SK-N-SH (cell line): ENCODE results near the gene TMEM187. TPM values are rescaled to one million over a fixed set of nuclear protein-coding genes. Genes with fewer than 3 reads are reported as not detected.
"Not testable (repeated sequence)": the region's sequence is repeated elsewhere in the genome, so short reads cannot be mapped to it uniquely, and the experiment has no call there.

Experiments used
- CTCF ChIA-PET: fragments of 300-600, 350-600 bp; formaldehyde crosslinking; extraction: SDS; loops from one replicate; lab custom pipeline; 2021; lab: Yijun Ruan, JAX
- POLR2A ChIA-PET: fragments of 350-600 bp; sonication (Branson Sonifier 250); formaldehyde crosslinking; extraction: SDS; loops from one replicate; lab custom pipeline; 2020; ENCODE audit warnings: antibody characterized with exemption, inconsistent platforms; lab: Yijun Ruan, JAX
- DNase-seq: peaks from one replicate; pipeline ENCODE4 v3.0.0; 2012
- H2AFZ ChIP-seq: fragments of 200-600 bp; sonication (generic); 2 replicates; pipeline ENCODE4 v1.8.1; 2016; ENCODE audit warnings: antibody characterized with exemption, mild to moderate bottlenecking, low read depth
- H3F3A ChIP-seq: fragments of 200-600 bp; sonication (generic); replicated peaks from 2 replicates; pipeline ENCODE3; 2016; ENCODE audit warnings: antibody characterized with exemption, mild to moderate bottlenecking; ENCODE audit not compliant: insufficient read depth
- H3K27ac ChIP-seq, 2 experiments: fragments of 200-500 bp in 1 of 2; fragments of 200-600 bp in 1 of 2; sonication (Bioruptor generic) in 1 of 2; sonication (generic), shearing (Covaris generic) in 1 of 2; 2 replicates each; pipeline versions ENCODE4 v1.5.1 to v1.6.1; 2014 to 2016; ENCODE audit warnings: low read depth in 2 of 2, inconsistent platforms in 1 of 2, low read length in 1 of 2, mild to moderate bottlenecking in 1 of 2, mixed read lengths in 1 of 2
- H3K27me3 ChIP-seq: fragments of 200-600 bp; sonication (generic), shearing (Covaris generic); 2 replicates; pipeline ENCODE4 v1.6.1; 2016; ENCODE audit warnings: mixed run types; ENCODE audit not compliant: insufficient read depth
- H3K36me3 ChIP-seq, 2 experiments: fragments of 200-500 bp in 1 of 2; fragments of 200-600 bp in 1 of 2; sonication (Bioruptor generic) in 1 of 2; sonication (generic) in 1 of 2; replicated peaks in 1 of 2; 2 replicates each; pipeline versions ENCODE3 to v1.5.1; 2014 to 2016; ENCODE audit warnings: low read length in 1 of 2, mild to moderate bottlenecking in 1 of 2; ENCODE audit not compliant: insufficient read depth in 2 of 2, control insufficient read depth in 1 of 2
- H3K4me1 ChIP-seq, 2 experiments: fragments of 200-500 bp in 1 of 2; fragments of 200-600 bp in 1 of 2; sonication (Bioruptor generic) in 1 of 2; sonication (generic), shearing (Covaris generic) in 1 of 2; 2 replicates each; pipeline versions ENCODE4 v1.5.1 to v1.6.1; 2014 to 2016; ENCODE audit warnings: low read depth in 1 of 2, low read length in 1 of 2, mixed run types in 1 of 2; ENCODE audit not compliant: insufficient read depth in 2 of 2, control insufficient read depth in 1 of 2
- H3K4me2 ChIP-seq: fragments of 200-600 bp; sonication (generic), shearing (Covaris generic); 2 replicates; pipeline ENCODE4 v1.6.1; 2017; ENCODE audit warnings: mixed run types
- H3K4me3 ChIP-seq, 2 experiments: fragments of 200-500 bp in 1 of 2; fragments of 200-600 bp in 1 of 2; sonication (Bioruptor generic) in 1 of 2; sonication (generic), shearing (Covaris generic) in 1 of 2; 2 replicates each; pipeline versions ENCODE4 v1.5.1 to v1.8.1; 2014 to 2016; ENCODE audit warnings: low read depth in 2 of 2, inconsistent platforms in 1 of 2, low read length in 1 of 2, mild to moderate bottlenecking in 1 of 2, mixed read lengths in 1 of 2, moderate library complexity in 1 of 2
- H3K79me2 ChIP-seq: fragments of 200-600 bp; sonication (generic); 2 replicates; pipeline ENCODE4 v1.8.1; 2017; ENCODE audit warnings: mild to moderate bottlenecking; ENCODE audit not compliant: insufficient read depth
- H3K9ac ChIP-seq: fragments of 200-600 bp; sonication (generic); 2 replicates; pipeline ENCODE4 v1.6.1; 2017; ENCODE audit warnings: mixed run types
- H3K9me2 ChIP-seq: fragments of 200-600 bp; sonication (generic); 2 replicates; pipeline ENCODE4 v1.6.1; 2017; ENCODE audit warnings: mixed run types
- H3K9me3 ChIP-seq: fragments of 200-600 bp; sonication (generic); 2 replicates; pipeline ENCODE4 v1.6.1; 2017; ENCODE audit warnings: mixed run types, mild to moderate bottlenecking, moderate library complexity
- H4K20me1 ChIP-seq: fragments of 200-600 bp; sonication (generic); 2 replicates; pipeline ENCODE4 v1.6.1; 2017; ENCODE audit warnings: mild to moderate bottlenecking, mixed run types; ENCODE audit not compliant: insufficient read depth
- ELF1 ChIP-seq: IDR thresholded peaks from 2 replicates; pipeline ENCODE4 v1.4.0; 2012
- EZH2phosphoT487 ChIP-seq: fragments of 200-600 bp; sonication (generic); IDR thresholded peaks from 2 replicates; pipeline ENCODE4 v1.6.1; 2017; ENCODE audit warnings: low read depth, mixed run types, mild to moderate bottlenecking, antibody characterized with exemption, moderate library complexity, borderline replicate concordance
- FOSL2 ChIP-seq: IDR thresholded peaks from 2 replicates; pipeline ENCODE4 v1.4.0; 2012; ENCODE audit warnings: low read depth, mild to moderate bottlenecking, moderate library complexity, borderline replicate concordance
- GABPA ChIP-seq: IDR thresholded peaks from 2 replicates; pipeline ENCODE4 v1.4.0; 2012; ENCODE audit warnings: low read depth, mild to moderate bottlenecking
- MAX ChIP-seq: IDR thresholded peaks from 2 replicates; pipeline ENCODE4 v1.4.0; 2012; ENCODE audit warnings: low read depth
- MEF2A ChIP-seq: IDR thresholded peaks from 2 replicates; pipeline ENCODE4 v1.4.0; 2012; ENCODE audit warnings: low read depth, borderline replicate concordance
- NFIC ChIP-seq: IDR thresholded peaks from 2 replicates; pipeline ENCODE4 v1.4.0; 2012; ENCODE audit warnings: borderline replicate concordance
- NRF1 ChIP-seq: IDR thresholded peaks from 2 replicates; pipeline ENCODE4 v1.6.1; 2012; ENCODE audit warnings: low read depth, mild to moderate bottlenecking, low read length
- PBX3 ChIP-seq: IDR thresholded peaks from 2 replicates; pipeline ENCODE4; 2012
- RFX5 ChIP-seq: IDR thresholded peaks from 2 replicates; pipeline ENCODE4 v1.6.1; 2012; ENCODE audit warnings: mild to moderate bottlenecking, improper control_type of control experiment, low read length
- RXRA ChIP-seq: IDR thresholded peaks from 2 replicates; pipeline ENCODE4 v1.4.0; 2012; ENCODE audit warnings: low read depth, mild to moderate bottlenecking, borderline replicate concordance
- TAF1 ChIP-seq: IDR thresholded peaks from 2 replicates; pipeline ENCODE4 v1.6.1; 2012; ENCODE audit warnings: low read depth, mild to moderate bottlenecking, low read length, moderate library complexity, borderline replicate concordance
- TCF12 ChIP-seq: IDR thresholded peaks from 2 replicates; pipeline ENCODE4 v1.4.0; 2012
- USF2 ChIP-seq: fragments of 150-350 bp; IDR thresholded peaks from 2 replicates; pipeline ENCODE4 v1.6.1; 2017; ENCODE audit warnings: antibody characterized with exemption, low read length, low read depth, borderline replicate concordance
- WGBS: methylation state at CpG from one replicate; pipeline ENCODE4 v1.1.6; 2017; ENCODE audit warnings: low lambda C conversion rate; 5-methylcytosine and 5-hydroxymethylcytosine counted together
- polyA plus RNA-seq, 3 experiments: library from polyadenylated mRNA; depleted of rRNA; stranded (reverse); fragments of >200 nt; gene quantifications; 2 replicates each; pipeline ENCODE4 v1.2.3, GENCODE V29; 2012

TMEM187 gene
- polyA plus RNA-seq, 1 of the 3 experiments (the other 2 are of a cell fraction) = 10.9 TPM

- Histone ChIP-seq H3F3A (no peaks in the 10 kb centered on the region), H3K27ac (no peak overlapping the region), H3K27me3 (peaks cover 6% of the 10 kb centered on the region), H3K36me3 (no peaks in the 10 kb centered on the region), H3K4me2 (no peak overlapping the region), H2AFZ (no peak overlapping the region), H3K9me3 (no peaks in the 10 kb centered on the region), H3K4me3 (no peak overlapping the region), H3K9ac (no peak overlapping the region), H4K20me1 (no peaks in the 10 kb centered on the region), H3K79me2 (no peaks in the 10 kb centered on the region), H3K4me1 (no peaks in the 10 kb centered on the region), H3K9me2 (no peaks in the 10 kb centered on the region)
- 57% methylated on average over 10 of the region's 10 CpGs for whole genome bisulfite sequencing
- TF ChIP-seq USF2 (no peak), GABPA (no peak), NRF1 (no peak), ELF1 (no peak), NFIC (no peak), TCF12 (no peak), EZH2phosphoT487 (no peak), RFX5 (no peak), RXRA (no peak)
- DNase-seq = no peak
- ChIA-PET POLR2A (no interaction called here), CTCF (no interaction called here)
Observed at GRCh38 chrX:153993978-153994377, 21.4 kb downstream of the TMEM187 start.

GRCh38 chrX:153994398-153994797 lies 21.8 kb downstream of the TMEM187 start:
- H3K79me2 ChIP-seq, H3K36me3 ChIP-seq, H3K9me2 ChIP-seq, H3K9ac ChIP-seq, H3K27me3 ChIP-seq, H3F3A ChIP-seq, H3K4me3 ChIP-seq, H3K9me3 ChIP-seq, POLR2A ChIA-PET, DNase-seq, H3K27ac ChIP-seq, H3K4me2 ChIP-seq, H2AFZ ChIP-seq, H4K20me1 ChIP-seq, H3K4me1 ChIP-seq: not testable (repeated sequence)
- CTCF ChIA-PET = interaction anchor here (2.6 kb wide), 1 partner anchor 19 kb away, joined by 16 read pairs; no protein-coding TSS in a partner anchor
- WGBS = 63% methylated on average over 1 of the region's 5 CpGs

GRCh38 chrX:153995504-153995903 lies 22.9 kb downstream of the TMEM187 start:
- Histone ChIP-seq H3K79me2 (no peaks in the 10 kb centered on the region), H3K9me3 (no peaks in the 10 kb centered on the region), H3K4me3 (no peak overlapping the region), H3K27me3 (peaks cover 6% of the 10 kb centered on the region), H3K27ac (no peak overlapping the region), H2AFZ (no peak overlapping the region), H3K9me2 (no peaks in the 10 kb centered on the region), H3F3A (no peaks in the 10 kb centered on the region), H3K4me1 (no peaks in the 10 kb centered on the region), H4K20me1 (no peaks in the 10 kb centered on the region), H3K9ac (no peak overlapping the region), H3K4me2 (no peak overlapping the region), H3K36me3 (no peaks in the 10 kb centered on the region)
- TF ChIP-seq FOSL2 (no peak), PBX3 (no peak), TAF1 (no peak), MAX (no peak), NRF1 (no peak), NFIC (no peak), MEF2A (no peak)
- ChIA-PET POLR2A (no interaction called here), CTCF (interaction anchor here (2.6 kb wide), 1 partner anchor 18 kb away, joined by 16 read pairs; no protein-coding TSS in a partner anchor)
- 91% methylated on average over 8 of the region's 8 CpGs for WGBS
- DNase-seq = no peak
